Stimulated activated CD8-positive, alpha-beta memory T cell treated with anti-CD3 and anti-CD28 coated beads, Interleukin-15, amount 100 ng/mL, for 24 hours (primary cell): ENCODE results near the gene GAB1.

Experiments used
- DNase-seq: peaks from one replicate; pipeline ENCODE4 v3.0.0-alpha.2; 2020; ENCODE audit warnings: low read depth

GAB1 gene

GRCh38 chr4:143417679-143418403 lies 81.2 kb downstream of the GAB1 start:
- DNase-seq: no peak

- DNase-seq: no peak
Observed at GRCh38 chr4:143420227-143420626, 83.6 kb downstream of the GAB1 start.

GRCh38 chr4:143421609-143422008 lies 84.9 kb downstream of the GAB1 start:
- no peak for DNase-seq

GRCh38 chr4:143424276-143424675 lies 87.6 kb downstream of the GAB1 start:
- no peak for DNase-seq

- DNase-seq: no peak
Observed at GRCh38 chr4:143431526-143432257, 95.0 kb downstream of the GAB1 start.

GRCh38 chr4:143432258-143432591 lies 95.5 kb downstream of the GAB1 start:
- DNase-seq: no peak

- no peak for DNase-seq
Observed at GRCh38 chr4:143433231-143433630, 96.6 kb downstream of the GAB1 start.

- DNase-seq: no peak
Observed at GRCh38 chr4:143435955-143436354, 99.3 kb downstream of the GAB1 start.

- DNase-seq: no peak
Observed at GRCh38 chr4:143437476-143437875, 100.8 kb downstream of the GAB1 start.

- no peak for DNase-seq
Observed at GRCh38 chr4:143437937-143438336, 101.3 kb downstream of the GAB1 start.

GRCh38 chr4:143438710-143439109 lies 102.0 kb downstream of the GAB1 start:
- DNase-seq: no peak

- no peak for DNase-seq
Observed at GRCh38 chr4:143441109-143441508, 104.4 kb downstream of the GAB1 start.

GRCh38 chr4:143441678-143442077 lies 105.0 kb downstream of the GAB1 start:
- DNase-seq: no peak

- no peak for DNase-seq
Observed at GRCh38 chr4:143443728-143444127, 107.1 kb downstream of the GAB1 start.

GRCh38 chr4:143451186-143451585 lies 114.5 kb downstream of the GAB1 start:
- no peak for DNase-seq

- DNase-seq: no peak
Observed at GRCh38 chr4:143455211-143455610, 118.5 kb downstream of the GAB1 start.

GRCh38 chr4:143458966-143459365 lies 122.3 kb downstream of the GAB1 start:
- DNase-seq: no peak

- DNase-seq: no peak
Observed at GRCh38 chr4:143473334-143474126, 136.9 kb downstream of the GAB1 start.

- DNase-seq: no peak
Observed at GRCh38 chr4:143477487-143477886, 140.8 kb downstream of the GAB1 start.

GRCh38 chr4:143481361-143481760 lies 144.7 kb downstream of the GAB1 start:
- DNase-seq: no peak

- DNase-seq: no peak
Observed at GRCh38 chr4:143482840-143483239, 146.2 kb downstream of the GAB1 start.

GRCh38 chr4:143486314-143486713 lies 149.6 kb downstream of the GAB1 start:
- DNase-seq: no peak

GRCh38 chr4:143488687-143489086 lies 152.0 kb downstream of the GAB1 start:
- DNase-seq: no peak
